K562 (cell line): ENCODE results near the gene YPEL3. TPM values are rescaled to one million over a fixed set of nuclear protein-coding genes. Genes with fewer than 3 reads are reported as not detected.

Experiments used
- polyA plus RNA-seq, 8 experiments: library from polyadenylated mRNA; depleted of rRNA in 4 of 8; stranded (reverse) in 5 of 8; unstranded in 3 of 8; fragments of >200 nt; fragmentation: Nextera tagmentation in 2 of 8; fragmentation: Illumina TruSeq in 1 of 8; extraction: Ambion mirVana in 2 of 8; extraction: Trizol in 1 of 8; gene quantifications; 2 replicates each; pipeline versions ENCODE4 v1.2.1 to v1.2.3, GENCODE V29; 2011 to 2014; ENCODE audit warnings: inconsistent platforms in 1 of 8, missing spikeins in 1 of 8
- total RNA-seq, 7 experiments: library from RNA; depleted of rRNA in 6 of 7; stranded (reverse); fragments of >200 nt in 6 of 7; fragmentation: Illumina TruSeq in 2 of 7; extraction: Trizol in 2 of 7; gene quantifications; 2 replicates each; pipeline versions ENCODE4 v1.2.1 to v1.2.3, GENCODE V29; 2011 to 2021; ENCODE audit warnings: low replicate concordance in 1 of 7
- TF ChIP-seq, protein P1 (sequence below), 2 experiments: fragments of 450-650 bp in 1 of 2; sonication (generic) in 1 of 2; formaldehyde crosslinking in 1 of 2; IDR thresholded peaks; 2 replicates each; pipeline versions ENCODE4 v1.7.1 to v1.9.0; 2016 to 2022; ENCODE audit warnings: inconsistent platforms in 1 of 2, mild to moderate bottlenecking in 1 of 2, missing genetic modification reagents in 1 of 2

The YPEL3 gene
- total and polyA plus RNA-seq, 9 of the 15 experiments (the other 6 are each of a cell fraction or from before 2014, with no cell fraction given), result 0.41 to 15.0 (median 2.9) TPM

DNA sequence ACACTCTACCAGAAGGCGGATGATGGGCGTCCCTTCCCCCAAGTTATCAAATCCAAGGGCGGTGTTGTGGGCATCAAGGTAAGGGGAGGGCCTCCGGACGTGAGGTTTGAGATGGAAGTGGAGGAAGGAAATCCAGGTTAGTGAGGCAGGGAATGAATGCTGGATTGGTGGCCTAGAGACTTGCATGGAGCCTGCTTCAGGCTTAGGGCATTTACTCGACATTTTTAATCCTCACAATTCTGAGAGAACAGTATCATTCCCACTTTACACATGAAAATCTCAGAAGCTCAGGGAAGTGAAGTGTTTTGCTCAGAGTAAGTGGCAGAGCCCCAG is 28.5 kb downstream of the YPEL3 start (continued):
- TF ChIP-seq, protein P1, sequence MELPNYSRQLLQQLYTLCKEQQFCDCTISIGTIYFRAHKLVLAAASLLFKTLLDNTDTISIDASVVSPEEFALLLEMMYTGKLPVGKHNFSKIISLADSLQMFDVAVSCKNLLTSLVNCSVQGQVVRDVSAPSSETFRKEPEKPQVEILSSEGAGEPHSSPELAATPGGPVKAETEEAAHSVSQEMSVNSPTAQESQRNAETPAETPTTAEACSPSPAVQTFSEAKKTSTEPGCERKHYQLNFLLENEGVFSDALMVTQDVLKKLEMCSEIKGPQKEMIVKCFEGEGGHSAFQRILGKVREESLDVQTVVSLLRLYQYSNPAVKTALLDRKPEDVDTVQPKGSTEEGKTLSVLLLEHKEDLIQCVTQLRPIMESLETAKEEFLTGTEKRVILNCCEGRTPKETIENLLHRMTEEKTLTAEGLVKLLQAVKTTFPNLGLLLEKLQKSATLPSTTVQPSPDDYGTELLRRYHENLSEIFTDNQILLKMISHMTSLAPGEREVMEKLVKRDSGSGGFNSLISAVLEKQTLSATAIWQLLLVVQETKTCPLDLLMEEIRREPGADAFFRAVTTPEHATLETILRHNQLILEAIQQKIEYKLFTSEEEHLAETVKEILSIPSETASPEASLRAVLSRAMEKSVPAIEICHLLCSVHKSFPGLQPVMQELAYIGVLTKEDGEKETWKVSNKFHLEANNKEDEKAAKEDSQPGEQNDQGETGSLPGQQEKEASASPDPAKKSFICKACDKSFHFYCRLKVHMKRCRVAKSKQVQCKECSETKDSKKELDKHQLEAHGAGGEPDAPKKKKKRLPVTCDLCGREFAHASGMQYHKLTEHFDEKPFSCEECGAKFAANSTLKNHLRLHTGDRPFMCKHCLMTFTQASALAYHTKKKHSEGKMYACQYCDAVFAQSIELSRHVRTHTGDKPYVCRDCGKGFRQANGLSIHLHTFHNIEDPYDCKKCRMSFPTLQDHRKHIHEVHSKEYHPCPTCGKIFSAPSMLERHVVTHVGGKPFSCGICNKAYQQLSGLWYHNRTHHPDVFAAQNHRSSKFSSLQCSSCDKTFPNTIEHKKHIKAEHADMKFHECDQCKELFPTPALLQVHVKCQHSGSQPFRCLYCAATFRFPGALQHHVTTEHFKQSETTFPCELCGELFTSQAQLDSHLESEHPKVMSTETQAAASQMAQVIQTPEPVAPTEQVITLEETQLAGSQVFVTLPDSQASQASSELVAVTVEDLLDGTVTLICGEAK (IDR thresholded peaks at IDR 0.05), result no peak
- TF ChIP-seq, protein P1 (CRISPR knock-in tag; IDR thresholded peaks at IDR 0.05), result no peak
